Prostate gland (tissue), 2 donors: ENCODE results near the gene ERBIN. TPM values are rescaled to one million over a fixed set of nuclear protein-coding genes. Genes with fewer than 3 reads are reported as not detected.

ENCODE experiments used
- DNase-seq: peaks from one replicate; pipeline ENCODE4 v3.0.0-alpha.2; 2019; ENCODE audit warnings: low spot score
- H3K27ac ChIP-seq, 2 donors: fragments of 200-600 bp; sonication (generic); 2 replicates each; pipeline ENCODE4 v1.5.1; 2017 to 2019
- H3K27me3 ChIP-seq: fragments of 200-600 bp; sonication (generic); replicated peaks from 2 replicates; pipeline ENCODE4 v1.5.1; 2019; ENCODE audit not compliant: insufficient read depth
- H3K36me3 ChIP-seq, 2 donors: fragments of 200-600 bp; sonication (generic); 1 replicate in 1 of 2; 2 replicates in 1 of 2; pipeline versions ENCODE4 v1.5.1 to v1.8.1; 2017 to 2019
- H3K4me1 ChIP-seq: fragments of 200-600 bp; sonication (generic); replicated peaks from 2 replicates; pipeline ENCODE4 v1.5.1; 2019
- H3K4me3 ChIP-seq, 2 donors: fragments of 200-600 bp; sonication (generic); 2 replicates each; pipeline ENCODE4 v1.5.1; 2017 to 2019
- H3K9me3 ChIP-seq: fragments of 200-600 bp; sonication (generic); 2 replicates; pipeline ENCODE4 v1.5.1; 2017
- CTCF ChIP-seq, 4 experiments: fragments of 200-600 bp in 2 of 4; fragments of 450-650 bp in 2 of 4; sonication (generic) in 2 of 4; IDR thresholded peaks; 1 replicate in 3 of 4; 2 replicates in 1 of 4; pipeline ENCODE4 v1.5.1; 2016 to 2019; ENCODE audit warnings: antibody characterized with exemption in 4 of 4, mild to moderate bottlenecking in 2 of 4, moderate library complexity in 2 of 4
- POLR2A ChIP-seq: fragments of 450-650 bp; IDR thresholded peaks from one replicate; pipeline ENCODE4 v1.6.1; 2016; ENCODE audit warnings: antibody characterized with exemption, mild to moderate bottlenecking
- POLR2AphosphoS5 ChIP-seq: sonication (generic); formaldehyde crosslinking; IDR thresholded peaks from one replicate; pipeline ENCODE4 v1.6.1; 2017; ENCODE audit warnings: antibody characterized with exemption
- WGBS: methylation state at CpG from one replicate; pipeline ENCODE4 v1.1.5; 2018; 5-methylcytosine and 5-hydroxymethylcytosine counted together
- intact Hi-C: fragments of 100-400 bp; cut with DNase I; formaldehyde crosslinking; loops from one replicate; pipeline ENCODE4 v1.14.2; 2022
- total RNA-seq, 2 donors: library from RNA; depleted of rRNA; stranded (reverse); fragments of >200 nt; gene quantifications; one replicate each; pipeline ENCODE4 v1.1.0, GENCODE V29; 2016

The ERBIN gene
- total RNA-seq, 2 donors from 2014 or later, result 68.8 to 73.6 TPM

- TF ChIP-seq POLR2AphosphoS5 (no peak), CTCF (IDR thresholded peaks at IDR 0.05) (no peak), POLR2A (no peak)
- no peaks in the 10 kb centered on the region for H3K36me3 ChIP-seq
- intact Hi-C loops, result no loop called here
- no peak for DNase-seq
- H3K27me3 ChIP-seq, result no peaks in the 10 kb centered on the region
- no peaks in the 10 kb centered on the region for H3K4me1 ChIP-seq
- 95% methylated on average over 5 of the region's 5 CpGs for WGBS
- H3K9me3 ChIP-seq, result no peaks in the 10 kb centered on the region
- H3K4me3 ChIP-seq, result no peak overlapping the region
- no peak overlapping the region for H3K27ac ChIP-seq
These were observed 17.4 kb downstream of the ERBIN start for GRCh38 chr5:65943771-65944170.

GRCh38 chr5:65946198-65946745, 19.9 kb downstream of the ERBIN start:
- TF ChIP-seq POLR2A (no peak), CTCF (IDR thresholded peaks at IDR 0.05) (no peak), POLR2AphosphoS5 (no peak)
- DNase-seq, result no peak
- 100% methylated on average over 2 of the region's 2 CpGs for WGBS
- Histone ChIP-seq H3K4me1 (no peaks in the 10 kb centered on the region), H3K27me3 (no peaks in the 10 kb centered on the region), H3K9me3 (no peaks in the 10 kb centered on the region), H3K4me3 (no peak overlapping the region), H3K36me3 (no peaks in the 10 kb centered on the region), H3K27ac (no peak overlapping the region)
- intact Hi-C loops, result no loop called here

- no peak for DNase-seq
- H3K27me3 ChIP-seq, result no peaks in the 10 kb centered on the region
- TF ChIP-seq POLR2AphosphoS5 (no peak), CTCF (IDR thresholded peaks at IDR 0.05) (no peak), POLR2A (no peak)
- WGBS, result 85% methylated on average over 4 of the region's 4 CpGs
- intact Hi-C loops, result no loop called here
- no peak overlapping the region for H3K4me3 ChIP-seq
- H3K36me3 ChIP-seq, result no peaks in the 10 kb centered on the region
- no peaks in the 10 kb centered on the region for H3K9me3 ChIP-seq
- no peak overlapping the region for H3K27ac ChIP-seq
- H3K4me1 ChIP-seq, result no peaks in the 10 kb centered on the region
These were observed 21.9 kb downstream of the ERBIN start for GRCh38 chr5:65948115-65948747.

GRCh38 chr5:65951330-65951729, 25.0 kb downstream of the ERBIN start:
- Histone ChIP-seq H3K27ac (no peak overlapping the region), H3K9me3 (no peaks in the 10 kb centered on the region), H3K36me3 (no peaks in the 10 kb centered on the region), H3K4me3 (no peak overlapping the region), H3K4me1 (no peaks in the 10 kb centered on the region), H3K27me3 (no peaks in the 10 kb centered on the region)
- WGBS, result 89% methylated on average over 3 of the region's 3 CpGs
- TF ChIP-seq CTCF (IDR thresholded peaks at IDR 0.05), result no peak
- no peak for TF ChIP-seq POLR2AphosphoS5
- no peak for TF ChIP-seq POLR2A
- intact Hi-C loops, result no loop called here
- no peak for DNase-seq

GRCh38 chr5:65952259-65952658, 25.9 kb downstream of the ERBIN start:
- 56% methylated on average over 1 of the region's 1 CpG for WGBS
- Histone ChIP-seq H3K4me1 (no peaks in the 10 kb centered on the region), H3K27me3 (no peaks in the 10 kb centered on the region), H3K4me3 (no peak overlapping the region), H3K9me3 (no peaks in the 10 kb centered on the region), H3K27ac (no peak overlapping the region), H3K36me3 (no peaks in the 10 kb centered on the region)
- no peak for DNase-seq
- intact Hi-C loops, result no loop called here
- TF ChIP-seq POLR2A (no peak), CTCF (IDR thresholded peaks at IDR 0.05) (no peak), POLR2AphosphoS5 (no peak)
